ENCODE results near the gene AQP12A.
"Not testable (repeated sequence)": the region's sequence is repeated elsewhere in the genome, so short reads cannot be mapped to it uniquely, and the experiment has no call there.

AQP12A gene

DNA sequence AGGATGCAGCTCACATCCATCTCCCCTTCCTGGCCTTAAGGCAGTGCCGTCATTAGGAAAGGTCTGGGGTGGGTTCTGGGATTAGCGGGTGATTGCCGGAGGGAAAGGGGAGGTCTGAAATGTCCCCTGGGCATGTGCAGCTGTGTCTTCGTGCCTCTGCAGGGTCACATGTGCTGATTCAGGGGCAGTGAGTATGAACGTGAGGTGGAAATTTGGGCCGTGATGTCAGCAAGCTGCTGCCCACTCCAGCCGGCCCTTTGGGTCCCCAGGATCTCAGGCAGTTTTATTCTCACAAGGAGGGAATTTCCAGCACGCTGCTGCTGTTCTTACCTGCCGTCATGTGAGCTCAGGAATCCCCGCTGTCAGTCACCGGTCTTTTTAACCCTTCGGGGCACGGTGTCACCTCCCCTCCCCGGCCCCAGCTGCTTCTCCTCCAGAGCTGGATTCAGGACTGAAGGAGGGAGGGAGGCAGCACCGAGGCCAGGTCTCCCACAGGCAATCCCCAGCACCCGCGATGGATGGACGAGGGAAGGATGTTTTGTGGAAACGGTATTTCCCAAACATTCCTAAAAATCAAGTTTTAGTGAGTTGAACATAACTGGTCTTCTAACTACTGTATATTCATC lies 42.9 kb upstream of the AQP12A start:
- peaks cover 53 to 75% of the 10 kb centered on the region in 2 donors for H3K27me3 Mint-ChIP-seq
- ATAC-seq (replicated peaks): no peak
- H3K36me3 Mint-ChIP-seq: no peaks in the 10 kb centered on the region
- no peak for DNase-seq
- no peak overlapping the region for H3K27ac Mint-ChIP-seq
- no peaks in the 10 kb centered on the region for H3K9me3 Mint-ChIP-seq
- H3K4me1 Mint-ChIP-seq: peaks cover 0 to 5% of the 10 kb centered on the region in 2 donors
- no peak overlapping the region for H3K4me3 Mint-ChIP-seq

DNA sequence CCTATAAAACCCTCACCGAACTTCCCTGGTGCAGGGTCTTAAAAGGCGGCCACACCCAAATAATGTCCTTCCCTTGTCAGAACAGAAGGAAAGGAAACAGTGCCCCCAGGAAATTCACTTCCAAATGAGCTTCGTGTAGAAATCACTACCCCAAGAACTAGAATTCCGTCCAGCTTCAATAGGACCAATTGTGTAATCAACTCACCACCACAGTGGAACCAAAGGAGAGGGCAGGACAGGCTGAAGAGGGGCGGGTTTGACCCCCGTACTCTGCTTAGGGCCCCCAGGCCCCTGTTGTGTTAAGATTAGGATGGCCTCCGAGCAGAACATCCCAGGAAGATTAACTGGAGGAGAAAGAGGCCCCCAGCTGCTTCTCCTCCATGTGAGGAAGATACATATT lies 42.3 kb upstream of the AQP12A start:
- Mint-ChIP-seq H3K27me3 (peaks cover 51 to 72% of the 10 kb centered on the region in 2 donors), H3K4me1 (peaks cover 0 to 5% of the 10 kb centered on the region in 2 donors), H3K36me3 (no peaks in the 10 kb centered on the region), H3K9me3 (no peaks in the 10 kb centered on the region), H3K4me3 (no peak overlapping the region), H3K27ac (no peak overlapping the region)
- no peak for ATAC-seq (replicated peaks)
- DNase-seq: no peak

DNA sequence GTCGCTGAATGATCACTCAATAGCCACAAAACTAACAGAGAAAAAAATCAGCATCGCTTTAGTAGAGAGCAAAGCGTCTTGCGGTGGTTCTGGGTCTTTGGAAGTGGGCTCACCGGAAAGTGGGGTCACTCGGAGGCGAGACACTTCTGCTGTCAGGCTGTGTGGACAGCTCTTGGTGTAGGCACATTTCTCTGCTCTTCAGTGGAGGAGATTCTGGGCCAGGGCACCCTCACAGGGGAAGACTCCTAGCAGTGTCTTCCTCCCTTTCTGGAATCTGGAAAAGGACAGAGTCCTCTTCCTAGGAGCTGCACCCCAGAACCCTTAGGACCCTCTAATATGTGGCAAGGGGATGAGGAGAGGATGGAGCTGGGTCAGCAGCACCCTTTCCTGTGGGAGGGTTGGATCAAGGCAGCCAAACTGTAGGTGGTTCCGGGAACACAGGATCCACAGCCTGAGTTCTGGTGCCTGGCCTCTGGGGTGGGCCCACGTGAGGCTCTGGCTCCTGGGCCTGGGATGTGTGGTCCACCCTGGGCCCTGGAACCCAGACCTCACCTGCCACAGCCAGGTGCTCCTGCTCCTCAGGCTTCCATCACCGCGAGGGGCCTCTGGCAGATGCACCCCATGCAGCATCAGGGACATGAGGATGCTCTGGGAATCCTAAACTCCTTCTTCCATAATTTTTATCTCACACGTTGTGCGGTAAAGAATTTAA lies 41.3 kb upstream of the AQP12A start:
- Mint-ChIP-seq H3K4me1 (peaks cover 0 to 5% of the 10 kb centered on the region in 2 donors), H3K36me3 (no peaks in the 10 kb centered on the region), H3K27ac (no peak overlapping the region), H3K27me3 (peaks cover 55 to 76% of the 10 kb centered on the region in 2 donors), H3K4me3 (no peak overlapping the region), H3K9me3 (no peaks in the 10 kb centered on the region)
- DNase-seq (no peak), ATAC-seq (replicated peaks) (no peak)

DNA sequence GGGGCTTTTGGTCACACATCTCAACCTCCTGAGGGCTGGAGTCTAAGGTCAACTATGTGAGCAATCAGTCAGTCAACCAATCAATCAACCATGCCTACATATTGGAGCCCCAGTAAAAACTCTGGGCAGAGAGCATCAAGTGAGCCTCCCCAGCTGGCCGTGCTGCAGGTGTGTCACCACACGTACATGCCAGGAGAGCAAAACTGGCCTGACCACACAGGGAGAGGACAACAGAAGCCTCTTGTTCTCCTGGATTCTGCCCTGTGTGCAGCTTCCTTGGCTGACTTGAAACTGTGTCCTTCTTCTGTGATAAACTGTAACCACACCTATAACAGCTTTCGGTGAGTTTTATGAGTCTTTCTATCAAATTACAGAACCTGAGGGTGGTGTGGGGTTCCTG lies 40.5 kb upstream of the AQP12A start:
- Mint-ChIP-seq H3K9me3 (no peaks in the 10 kb centered on the region), H3K27ac (no peak overlapping the region), H3K36me3 (no peaks in the 10 kb centered on the region), H3K4me1 (peaks cover 2 to 5% of the 10 kb centered on the region in 2 donors), H3K27me3 (peaks cover 55 to 72% of the 10 kb centered on the region in 2 donors), H3K4me3 (no peak overlapping the region)
- DNase-seq: no peak
- ATAC-seq (replicated peaks): no peak

DNA sequence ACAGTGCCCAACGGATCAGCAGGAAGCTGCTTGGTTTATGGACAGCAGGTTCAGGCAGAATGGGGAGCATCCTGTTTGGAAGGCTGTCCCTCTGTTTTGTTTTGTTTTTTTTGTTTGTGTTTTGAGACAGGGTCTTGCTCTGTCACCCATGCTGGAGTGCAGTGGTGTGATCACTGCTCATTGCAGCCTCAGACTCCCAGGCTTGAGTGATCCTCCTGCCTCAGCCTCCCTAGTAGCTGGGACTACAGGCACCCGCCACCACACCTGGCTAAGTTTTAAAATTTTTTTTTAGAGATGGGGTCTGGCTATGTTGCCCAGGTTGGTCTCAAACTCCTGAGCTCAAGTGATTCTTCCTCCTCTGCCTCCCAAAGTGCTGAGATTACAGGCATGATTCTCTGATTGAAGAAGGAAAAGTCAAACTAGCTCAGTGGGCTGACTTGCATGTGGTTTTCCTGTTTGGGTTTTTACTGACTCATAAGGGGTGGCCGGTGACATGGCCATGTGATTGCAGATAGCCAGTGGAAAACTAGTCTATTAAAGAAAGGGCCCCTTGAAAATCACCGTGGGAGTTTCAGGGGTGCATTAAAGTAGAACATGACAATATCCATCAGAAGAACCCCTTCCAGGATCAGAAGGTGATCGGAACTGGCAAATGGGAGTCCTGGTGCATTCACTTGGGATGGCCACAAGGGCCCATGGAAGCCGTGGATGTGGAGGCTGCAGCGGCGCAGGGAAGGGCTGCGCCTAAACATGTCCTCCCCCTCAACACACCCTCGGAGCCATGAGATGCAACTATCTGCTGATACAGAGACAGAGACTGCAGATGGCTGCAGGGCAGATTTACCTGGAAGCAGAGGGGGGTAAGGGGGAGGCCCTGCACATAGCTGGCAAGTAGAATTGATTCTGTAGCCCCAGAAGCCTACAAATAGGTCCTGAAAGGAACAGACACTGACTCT lies 35.5 kb upstream of the AQP12A start:
- no peak overlapping the region for H3K27ac Mint-ChIP-seq
- peak; percentile 76 to 94 for ATAC-seq (replicated peaks)

DNA sequence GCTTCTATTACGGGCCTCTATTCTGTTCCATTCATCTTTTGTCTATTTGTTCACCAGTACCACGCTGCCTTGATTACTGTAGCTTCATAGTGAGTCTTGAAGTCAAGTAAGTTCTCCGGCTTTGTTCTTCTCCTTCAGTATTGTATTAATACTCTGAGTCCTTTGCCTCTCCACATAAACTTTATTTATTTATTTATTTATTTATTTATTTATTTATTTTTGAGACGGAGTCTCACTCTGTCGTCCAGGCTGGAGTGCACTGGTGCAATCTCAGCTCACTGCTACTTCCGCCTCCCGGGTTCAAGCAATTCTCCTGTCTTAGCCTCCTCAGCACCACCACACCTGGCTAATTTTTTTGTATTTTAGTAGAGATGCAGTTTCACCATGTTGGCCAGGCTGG lies 31.8 kb upstream of the AQP12A start:
- ATAC-seq (replicated peaks); H3K4me3 Mint-ChIP-seq; DNase-seq; H3K4me1 Mint-ChIP-seq; H3K9me3 Mint-ChIP-seq; H3K36me3 Mint-ChIP-seq; H3K27ac Mint-ChIP-seq: not testable (repeated sequence)
- peaks cover 22 to 52% of the 10 kb centered on the region in 2 donors for H3K27me3 Mint-ChIP-seq

More for the DNA sequence above, 35.5 kb upstream of the AQP12A start:
- Mint-ChIP-seq H3K9me3 (peaks cover 0 to 2% of the 10 kb centered on the region in 2 donors), H3K27me3 (peaks cover 34 to 62% of the 10 kb centered on the region in 2 donors), H3K4me3 (no peak overlapping the region), H3K36me3 (no peaks in the 10 kb centered on the region), H3K4me1 (peaks cover 3 to 7% of the 10 kb centered on the region in 2 donors)
- DNase-seq: no peak

DNA sequence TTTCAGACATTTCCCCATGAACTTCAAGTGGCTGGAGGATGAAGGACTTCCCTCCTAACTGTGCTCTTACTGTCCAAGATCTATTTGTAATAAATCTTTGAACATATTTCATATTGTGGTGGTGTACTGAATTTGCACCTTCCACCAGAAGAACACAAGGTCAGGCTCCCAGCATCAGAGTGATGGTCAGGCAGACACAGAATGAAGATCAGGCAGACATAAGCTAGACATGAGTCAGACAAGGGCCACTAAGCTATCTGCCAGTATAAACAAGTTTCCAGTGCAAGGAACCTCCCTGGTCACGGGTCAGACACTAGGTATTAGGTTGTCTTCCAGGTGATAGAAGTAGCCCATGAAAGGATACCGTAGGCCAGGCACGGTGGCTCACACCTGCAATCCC lies 29.0 kb upstream of the AQP12A start:
- DNase-seq (no peak), ATAC-seq (replicated peaks) (no peak)
- Mint-ChIP-seq H3K9me3 (peaks cover 9 to 14% of the 10 kb centered on the region in 2 donors), H3K27me3 (peaks cover 25 to 51% of the 10 kb centered on the region in 2 donors), H3K4me1 (no peaks in the 10 kb centered on the region), H3K4me3 (no peak overlapping the region), H3K36me3 (no peaks in the 10 kb centered on the region), H3K27ac (no peak overlapping the region)

DNA sequence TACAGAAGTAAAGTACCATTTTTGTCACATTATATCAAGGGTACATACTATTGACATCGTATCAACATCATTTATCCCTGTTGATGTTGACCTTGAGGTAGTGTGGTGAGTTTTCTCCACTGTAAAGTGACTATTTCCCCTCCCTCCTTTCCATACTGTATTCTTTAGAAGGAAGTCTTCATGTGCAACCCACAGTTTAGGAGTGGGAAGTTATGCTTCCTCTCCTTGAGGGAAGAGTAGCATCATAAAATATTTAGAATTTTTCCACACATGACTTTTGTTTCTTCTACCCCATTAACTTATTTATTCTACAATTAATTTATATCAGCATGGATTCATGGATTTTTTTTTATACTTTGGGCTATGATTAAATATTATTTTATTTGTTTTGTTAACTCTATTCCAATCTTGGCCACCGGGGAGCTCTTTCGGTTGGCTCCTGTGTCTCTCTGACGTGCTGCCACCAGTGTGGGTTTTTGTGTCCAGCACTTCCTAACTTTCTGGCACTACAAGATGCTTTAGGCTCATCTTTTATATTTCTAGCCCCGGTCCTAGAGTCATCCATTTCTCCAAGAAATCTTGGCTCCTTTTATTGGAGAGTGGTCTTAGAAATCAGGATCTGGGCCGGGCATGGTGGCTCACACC lies 28.0 kb upstream of the AQP12A start:
- Mint-ChIP-seq H3K4me1 (no peaks in the 10 kb centered on the region), H3K27ac (no peak overlapping the region), H3K36me3 (no peaks in the 10 kb centered on the region), H3K9me3 (peaks cover 9 to 14% of the 10 kb centered on the region in 2 donors), H3K27me3 (peaks cover 30 to 54% of the 10 kb centered on the region in 2 donors), H3K4me3 (no peak overlapping the region)
- no peak for ATAC-seq (replicated peaks)
- DNase-seq: no peak

DNA sequence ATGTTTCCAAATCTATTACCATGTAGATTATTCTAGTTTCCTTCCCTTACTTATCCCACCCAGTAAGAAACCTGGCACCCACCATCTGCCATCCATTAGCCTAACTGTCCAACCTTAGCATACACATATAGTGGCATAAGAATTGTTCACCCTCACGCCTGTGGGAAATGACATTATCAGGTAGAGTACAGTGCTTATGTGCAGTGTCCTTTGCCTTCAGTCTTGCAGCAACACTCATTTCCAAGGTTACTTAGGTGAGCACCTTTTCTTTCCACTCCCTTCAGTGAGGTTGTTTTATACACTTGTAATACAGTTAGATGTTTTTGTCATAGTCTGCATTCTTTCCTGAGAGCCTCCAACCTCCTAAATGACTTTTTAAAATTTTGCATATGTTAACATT lies 27.0 kb upstream of the AQP12A start:
- H3K27me3 Mint-ChIP-seq: peaks cover 27 to 50% of the 10 kb centered on the region in 2 donors
- H3K4me1 Mint-ChIP-seq: no peaks in the 10 kb centered on the region

DNA sequence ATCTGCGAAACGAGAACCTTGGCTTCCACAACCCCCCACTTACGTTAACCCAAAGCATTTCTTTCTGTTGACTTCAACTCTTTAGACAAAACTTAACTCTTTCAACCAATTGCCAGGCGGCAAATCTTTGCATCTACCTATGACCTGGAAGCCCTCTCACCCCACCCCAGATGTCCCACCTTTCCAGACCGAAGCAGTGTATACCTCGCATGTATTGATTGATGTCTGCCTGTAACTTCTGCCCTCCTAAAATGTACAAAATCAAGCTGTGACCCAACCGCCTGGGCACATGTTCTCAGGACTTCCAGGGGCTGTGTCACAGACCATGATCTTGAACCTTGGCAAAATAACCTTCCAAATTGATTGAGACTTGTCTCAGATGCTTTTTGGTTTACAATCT lies 21.3 kb upstream of the AQP12A start:
- no peak overlapping the region for H3K4me3 Mint-ChIP-seq
- peaks cover 36 to 53% of the 10 kb centered on the region in 2 donors for H3K27me3 Mint-ChIP-seq
- H3K36me3 Mint-ChIP-seq: peaks cover 0 to 1% of the 10 kb centered on the region in 2 donors
- H3K27ac Mint-ChIP-seq: no peak overlapping the region
- peaks cover 1 to 6% of the 10 kb centered on the region in 2 donors for H3K9me3 Mint-ChIP-seq
- ATAC-seq (replicated peaks) (no peak), DNase-seq (no peak)
- H3K4me1 Mint-ChIP-seq: peaks cover 0 to 2% of the 10 kb centered on the region in 2 donors

More for the DNA sequence above, 27.0 kb upstream of the AQP12A start:
- H3K27ac Mint-ChIP-seq: no peak overlapping the region
- ATAC-seq (replicated peaks) (no peak), DNase-seq (no peak)
- no peaks in the 10 kb centered on the region for H3K36me3 Mint-ChIP-seq
- peaks cover 9 to 14% of the 10 kb centered on the region in 2 donors for H3K9me3 Mint-ChIP-seq
- H3K4me3 Mint-ChIP-seq: no peak overlapping the region

DNA sequence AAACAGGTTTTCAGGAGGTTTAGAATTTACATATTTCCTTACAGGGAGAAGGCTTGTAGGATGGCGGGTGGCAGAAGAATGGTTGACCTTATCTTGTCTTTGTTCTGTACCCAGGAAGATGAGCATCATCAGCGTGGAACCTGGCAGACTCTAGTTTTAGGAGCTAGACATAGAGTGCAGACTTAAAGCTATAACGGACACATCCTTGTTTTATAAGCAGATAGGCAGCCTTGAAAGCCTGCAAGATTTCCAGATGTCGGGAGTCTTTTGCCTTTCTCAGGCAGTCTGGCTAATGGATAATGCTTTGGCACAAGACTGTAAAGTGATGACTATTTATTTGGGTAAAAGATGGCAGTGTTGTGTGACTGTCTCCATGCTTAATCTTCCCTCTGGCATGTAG lies 20.7 kb upstream of the AQP12A start:
- DNase-seq (no peak), ATAC-seq (replicated peaks) (no peak)
- peaks cover 1 to 4% of the 10 kb centered on the region in 2 donors for H3K9me3 Mint-ChIP-seq
- H3K27ac Mint-ChIP-seq: no peak overlapping the region
- H3K4me3 Mint-ChIP-seq: no peak overlapping the region
- peaks cover 0 to 1% of the 10 kb centered on the region in 2 donors for H3K36me3 Mint-ChIP-seq
- H3K4me1 Mint-ChIP-seq: peaks cover 0 to 2% of the 10 kb centered on the region in 2 donors
- H3K27me3 Mint-ChIP-seq: peaks cover 35 to 53% of the 10 kb centered on the region in 2 donors

DNA sequence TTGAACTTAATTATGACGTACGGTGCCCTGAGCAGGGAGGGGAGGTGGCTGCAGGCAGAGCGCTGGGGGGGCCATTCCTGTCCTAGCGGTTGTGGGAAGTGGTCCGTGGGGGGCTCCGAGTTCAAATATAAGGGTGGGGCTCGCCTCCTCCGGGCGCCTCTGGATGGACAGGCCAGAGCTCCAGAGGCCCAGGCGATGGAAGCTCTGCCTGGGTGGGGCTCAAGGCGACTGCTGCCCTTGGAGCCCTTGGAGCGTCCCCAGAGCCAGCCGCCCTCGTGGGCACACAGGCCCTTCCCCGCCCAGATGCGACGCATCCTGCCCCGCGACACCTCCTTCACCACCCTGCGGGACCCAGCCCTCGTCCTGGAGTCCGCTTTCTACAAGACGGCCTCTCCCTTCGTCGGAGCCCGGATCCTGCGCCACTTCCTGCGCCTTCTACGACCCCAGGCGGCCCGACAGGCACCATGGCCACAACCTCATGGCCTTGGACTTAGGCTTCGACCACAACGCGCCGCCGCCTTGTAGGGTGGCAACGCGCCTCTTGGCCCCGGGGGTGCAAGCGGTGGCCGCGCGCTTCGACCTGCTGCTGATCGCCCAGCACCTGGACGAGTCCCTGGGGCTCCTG lies 19.5 kb upstream of the AQP12A start:
- Mint-ChIP-seq H3K27ac (no peak overlapping the region), H3K9me3 (no peaks in the 10 kb centered on the region), H3K4me1 (peaks cover 0 to 2% of the 10 kb centered on the region in 2 donors), H3K36me3 (peaks cover 0 to 1% of the 10 kb centered on the region in 2 donors), H3K27me3 (peaks cover 28 to 43% of the 10 kb centered on the region in 2 donors), H3K4me3 (no peak overlapping the region)
- DNase-seq: no peak
- ATAC-seq (replicated peaks): no peak

DNA sequence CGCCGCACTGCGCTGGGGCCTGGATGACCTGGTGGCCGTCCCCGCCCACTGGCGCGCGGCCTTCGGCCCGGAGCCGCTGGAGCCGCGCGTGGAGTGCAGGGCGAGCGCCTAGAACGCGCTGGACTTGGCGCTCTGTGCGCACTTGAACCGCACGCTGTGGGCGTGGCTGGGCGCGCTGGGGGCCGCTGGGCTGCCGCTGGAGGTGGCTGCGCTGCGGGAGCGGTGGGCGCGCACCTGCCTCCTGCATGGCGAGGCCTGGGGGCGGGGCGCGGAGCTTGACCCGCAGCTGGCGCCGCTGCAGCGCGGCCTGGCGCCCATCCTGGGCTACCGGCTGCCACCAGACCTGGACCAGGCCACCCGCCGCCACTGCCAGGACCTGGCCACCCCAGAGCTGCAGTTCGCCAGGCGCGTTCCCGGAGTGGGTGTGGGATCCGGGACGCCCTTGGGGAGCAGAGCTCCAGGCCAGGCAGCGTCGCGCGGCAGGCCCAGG lies 18.9 kb upstream of the AQP12A start:
- Mint-ChIP-seq H3K9me3 (no peaks in the 10 kb centered on the region), H3K36me3 (peaks cover 0 to 1% of the 10 kb centered on the region in 2 donors), H3K4me3 (no peak overlapping the region), H3K27me3 (peaks cover 23 to 38% of the 10 kb centered on the region in 2 donors), H3K4me1 (peaks cover 0 to 2% of the 10 kb centered on the region in 2 donors), H3K27ac (no peak overlapping the region)
- DNase-seq (no peak), ATAC-seq (replicated peaks) (no peak)
